Heart left ventricle (tissue), 16 donors: ENCODE data around the gene ABCA13. TPM values are rescaled to one million over a fixed set of nuclear protein-coding genes. Genes with fewer than 3 reads are reported as not detected.

Experiments used
- ATAC-seq, 4 donors: fragments of 200-7000 bp; cut with Tn5 transposase; one replicate each; pipeline ENCODE4 v1.9.1; 2020 to 2022; ENCODE audit warnings: moderate library complexity in 4 of 4, mild to moderate bottlenecking in 3 of 4, moderate number of reproducible peaks in 1 of 4
- DNase-seq, 5 donors: peaks; one replicate each; pipeline ENCODE4 v3.0.0-alpha.2; 2020
- H3K27ac ChIP-seq, 12 donors: fragments of 200-600 bp; sonication (generic) in 4 of 12; one replicate each; pipeline versions ENCODE4 v1.5.0 to v1.8.0; 2016 to 2022; ENCODE audit warnings: mild to moderate bottlenecking in 2 of 12
- H3K27me3 ChIP-seq, 9 donors: fragments of 200-600 bp; sonication (generic) in 2 of 9; one replicate each; pipeline versions ENCODE4 v1.5.1 to v1.8.0; 2016 to 2022; ENCODE audit warnings: mild to moderate bottlenecking in 3 of 9
- H3K36me3 ChIP-seq, 9 donors: fragments of 200-600 bp; sonication (generic) in 2 of 9; one replicate each; pipeline versions ENCODE4 v1.5.0 to v1.8.0; 2018 to 2022; ENCODE audit warnings: mild to moderate bottlenecking in 2 of 9
- H3K4me1 ChIP-seq, 12 donors: fragments of 200-600 bp; sonication (generic) in 4 of 12; one replicate each; pipeline versions ENCODE4 v1.5.0 to v1.8.0; 2016 to 2022; ENCODE audit warnings: mild to moderate bottlenecking in 3 of 12
- H3K4me3 ChIP-seq, 12 donors: fragments of 200-600 bp; sonication (generic) in 4 of 12; one replicate each; pipeline versions ENCODE4 v1.5.0 to v1.8.0; 2017 to 2022; ENCODE audit warnings: mild to moderate bottlenecking in 9 of 12, moderate library complexity in 4 of 12
- H3K9me3 ChIP-seq, 12 donors: fragments of 200-600 bp; sonication (generic) in 4 of 12; one replicate each; pipeline versions ENCODE4 v1.5.0 to v1.8.0; 2016 to 2022; ENCODE audit warnings: mild to moderate bottlenecking in 1 of 12
- POLR2A ChIP-seq, 2 donors: fragments of 450-650 bp; IDR thresholded peaks; one replicate each; pipeline ENCODE4 v1.6.1; 2017; ENCODE audit warnings: antibody characterized with exemption in 2 of 2, mild to moderate bottlenecking in 2 of 2, moderate library complexity in 2 of 2
- WGBS, 4 donors: extraction: QIAGEN DNeasy Blood & Tissue Kit in 2 of 4; methylation state at CpG; one replicate each; pipeline versions ENCODE4 v1.1.5 to v1.1.7; 2013 to 2018; 5-methylcytosine and 5-hydroxymethylcytosine counted together
- intact Hi-C, 10 donors: fragments of 100-400 bp; cut with DNase I; formaldehyde crosslinking; loops; one replicate each; pipeline versions ENCODE4 v1.11.1 to v1.14.2; 2022
- polyA plus RNA-seq, 2 donors: library from polyadenylated mRNA; stranded (reverse); fragments of 200-250 nt; gene quantifications; one replicate each; pipeline ENCODE4 v1.2.3, GENCODE V29; 2013
- total RNA-seq, 9 donors: library from RNA; depleted of rRNA in 2 of 9; stranded (reverse); fragments of >200 nt in 2 of 9; fragmentation: NEBNext Ultra II Directional in 3 of 9; extraction: Animal tissue kit (Norgen Biotek cat#: 25700) in 3 of 9; gene quantifications; one replicate each; pipeline versions ENCODE4 v1.1.0 to v1.2.4, GENCODE V29; 2016 to 2023
- TF ChIP-seq, protein P1 (sequence below), 12 donors: fragments of 200-600 bp; sonication (generic) in 4 of 12; IDR thresholded peaks; one replicate each; pipeline versions ENCODE4 v1.5.0 to v1.8.0; 2018 to 2022; ENCODE audit warnings: antibody characterized with exemption in 12 of 12, mild to moderate bottlenecking in 5 of 12
- donor health status: ischemic (EF 13 %, LVEDD 7.1; RV severe dilation, severe dysfunction).
- donor health status: healthy with polysubstance abuse.
- donor health status: DM: no; HTN: yes; CAD: no.
- donor health status: DM: no; HTN: no; CAD: no.
- donor health status: ischemic (EF 25% LVEDD 6.9; RV normal size, moderate dysfunction).
- donor health status: ischemic (EF 25% LVEDD 5.7; RV mildly dilated, moderate dysfunction).
- donor health status: healthy.
- donor health status: DM: yes; HTN: yes; CAD: no.
- donor health status: ischemic (EF 35%, LVEDD 5.7; RV mildly dilated, moderate dysfunction).
- donor health status: nonischemic (EF 11% LVEDD 7.7; RV severe dilation, severe dysfunction).
- donor health status: DM: yes; HTN: yes; CAD: no.
- donor health status: PGD.
- donor health status: ischemic (EF 29% LVEDD 5.4; RV normal size, mild dysfunction).
- donor health status: nonischemic (EF 23%, LVEDD 6.1; RV moderate dilation, normal function).

The ABCA13 gene
- total and polyA plus RNA-seq, 11 donors, result 0.01 to 0.29 (median 0.07) TPM; not detected in 3

GRCh38 chr7:48269066-48269465, 97.8 kb downstream of the ABCA13 start:
- ATAC-seq, result no peak
- TF ChIP-seq, protein P1, sequence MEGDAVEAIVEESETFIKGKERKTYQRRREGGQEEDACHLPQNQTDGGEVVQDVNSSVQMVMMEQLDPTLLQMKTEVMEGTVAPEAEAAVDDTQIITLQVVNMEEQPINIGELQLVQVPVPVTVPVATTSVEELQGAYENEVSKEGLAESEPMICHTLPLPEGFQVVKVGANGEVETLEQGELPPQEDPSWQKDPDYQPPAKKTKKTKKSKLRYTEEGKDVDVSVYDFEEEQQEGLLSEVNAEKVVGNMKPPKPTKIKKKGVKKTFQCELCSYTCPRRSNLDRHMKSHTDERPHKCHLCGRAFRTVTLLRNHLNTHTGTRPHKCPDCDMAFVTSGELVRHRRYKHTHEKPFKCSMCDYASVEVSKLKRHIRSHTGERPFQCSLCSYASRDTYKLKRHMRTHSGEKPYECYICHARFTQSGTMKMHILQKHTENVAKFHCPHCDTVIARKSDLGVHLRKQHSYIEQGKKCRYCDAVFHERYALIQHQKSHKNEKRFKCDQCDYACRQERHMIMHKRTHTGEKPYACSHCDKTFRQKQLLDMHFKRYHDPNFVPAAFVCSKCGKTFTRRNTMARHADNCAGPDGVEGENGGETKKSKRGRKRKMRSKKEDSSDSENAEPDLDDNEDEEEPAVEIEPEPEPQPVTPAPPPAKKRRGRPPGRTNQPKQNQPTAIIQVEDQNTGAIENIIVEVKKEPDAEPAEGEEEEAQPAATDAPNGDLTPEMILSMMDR (IDR thresholded peaks at IDR 0.05), result no peak
- no peak for TF ChIP-seq POLR2A (IDR thresholded peaks at IDR 0.05)
- Histone ChIP-seq H3K4me3 (no peak overlapping the region), H3K9me3 (peaks cover 0 to 7% (median 0%) of the 10 kb centered on the region in 12 donors), H3K27me3 (peaks cover 0 to 3% (median 0%) of the 10 kb centered on the region in 9 donors), H3K4me1 (no peaks in the 10 kb centered on the region), H3K36me3 (no peaks in the 10 kb centered on the region), H3K27ac (no peak overlapping the region)
- intact Hi-C loops, result no loop called here
- DNase-seq, result no peak
- 71 to 82% (median 75%) methylated on average over 1 of the region's 1 CpG for WGBS, 4 donors

DNA sequence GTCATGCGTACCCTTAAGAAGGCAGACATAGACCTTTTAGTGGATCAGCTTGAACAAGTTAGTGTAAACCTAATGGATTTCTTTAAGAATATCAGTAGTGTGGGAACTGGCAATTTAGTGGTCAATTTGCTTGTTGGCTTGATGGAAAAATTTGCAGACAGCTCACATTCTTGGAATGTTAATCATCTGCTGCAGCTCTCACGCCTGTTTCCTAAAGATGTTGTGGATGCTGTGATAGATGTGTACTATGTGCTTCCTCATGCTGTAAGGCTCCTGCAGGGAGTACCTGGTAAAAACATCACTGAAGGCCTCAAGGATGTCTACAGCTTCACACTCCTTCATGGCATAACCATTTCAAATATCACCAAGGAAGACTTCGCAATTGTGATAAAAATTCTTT, 103.4 kb downstream of the ABCA13 start:
- 77 to 83% (median 79%) methylated on average over 3 of the region's 3 CpGs for WGBS, 4 donors
- Histone ChIP-seq H3K4me1 (no peaks in the 10 kb centered on the region), H3K27me3 (peaks cover 0 to 3% (median 0%) of the 10 kb centered on the region in 9 donors), H3K9me3 (no peaks in the 10 kb centered on the region), H3K27ac (no peak overlapping the region), H3K36me3 (no peaks in the 10 kb centered on the region), H3K4me3 (no peak overlapping the region)
- ATAC-seq, result no peak
- TF ChIP-seq, protein P1 (IDR thresholded peaks at IDR 0.05), result no peak
- TF ChIP-seq POLR2A (IDR thresholded peaks at IDR 0.05), result no peak
- intact Hi-C loops, result no loop called here
- no peak for DNase-seq

DNA sequence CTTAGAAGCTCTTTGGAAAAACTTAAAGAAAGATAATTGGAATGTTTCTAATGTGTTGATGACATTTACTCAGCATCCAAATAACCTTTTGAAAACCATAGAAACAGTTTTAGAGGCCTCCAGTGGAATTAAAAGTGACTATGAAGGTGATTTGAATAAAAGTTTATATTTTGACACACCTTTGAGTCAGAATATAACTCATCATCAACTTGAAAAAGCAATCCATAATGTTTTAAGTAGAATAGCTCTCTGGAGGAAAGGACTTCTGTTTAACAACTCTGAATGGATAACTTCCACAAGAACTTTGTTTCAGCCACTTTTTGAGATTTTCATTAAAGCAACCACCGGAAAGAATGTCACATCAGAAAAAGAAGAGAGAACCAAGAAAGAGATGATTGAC, 108.2 kb downstream of the ABCA13 start:
- no peak for TF ChIP-seq POLR2A (IDR thresholded peaks at IDR 0.05)
- TF ChIP-seq, protein P1 (IDR thresholded peaks at IDR 0.05), result no peak
- no peaks in the 10 kb centered on the region for H3K9me3 ChIP-seq
- ATAC-seq (no peak), DNase-seq (no peak)
- H3K27me3 ChIP-seq, result no peaks in the 10 kb centered on the region
- H3K4me1 ChIP-seq, result no peaks in the 10 kb centered on the region
- 86 to 94% (median 91%) methylated on average over 1 of the region's 1 CpG for WGBS, 4 donors
- H3K27ac ChIP-seq, result no peak overlapping the region
- intact Hi-C loops, result no loop called here
- no peak overlapping the region for H3K4me3 ChIP-seq
- H3K36me3 ChIP-seq, result no peaks in the 10 kb centered on the region

DNA sequence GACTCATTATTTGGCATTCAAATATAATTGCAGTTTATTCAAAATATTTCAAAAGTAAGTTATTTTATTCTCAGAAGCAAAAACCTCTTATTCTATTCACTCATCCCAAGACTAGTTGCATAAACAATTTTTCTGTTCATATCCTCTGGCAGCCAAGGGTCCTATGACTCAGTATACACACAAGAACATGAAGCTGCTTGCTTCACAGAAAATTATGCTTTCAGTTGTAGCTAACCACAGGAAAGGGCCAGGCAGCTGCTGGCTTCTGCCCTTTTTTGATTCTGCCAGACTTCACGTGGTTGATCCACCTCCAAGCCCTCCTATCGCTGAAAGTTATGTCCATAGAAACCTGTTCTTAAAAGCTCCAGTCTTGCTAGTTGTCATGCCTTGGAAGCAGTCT, 108.8 kb downstream of the ABCA13 start:
- H3K36me3 ChIP-seq, result no peaks in the 10 kb centered on the region
- H3K4me3 ChIP-seq, result no peak overlapping the region
- no peaks in the 10 kb centered on the region for H3K4me1 ChIP-seq
- no peak for ATAC-seq
- H3K9me3 ChIP-seq, result no peaks in the 10 kb centered on the region
- DNase-seq, result no peak
- H3K27me3 ChIP-seq, result no peaks in the 10 kb centered on the region
- TF ChIP-seq POLR2A (IDR thresholded peaks at IDR 0.05), result no peak
- TF ChIP-seq, protein P1 (IDR thresholded peaks at IDR 0.05), result no peak
- intact Hi-C loops, result no loop called here
- 65 to 81% (median 76%) methylated on average over 2 of the region's 2 CpGs for WGBS, 4 donors
- no peak overlapping the region for H3K27ac ChIP-seq
